GM18870 (cell line): Measurements from ENCODE around the gene PLCL2.
A peak's percentile ranks its signal among the peaks of the same experiment; 100 is the strongest.

Experiments used
- ATAC-seq: cut with Tn5 transposase; IDR thresholded peaks from one replicate; pipeline ENCODE4 v1.9.1; 2021; ENCODE audit warnings: moderate library complexity; ENCODE audit not compliant: unreplicated experiment

The PLCL2 gene

GRCh38 chr3:16913264-16913580 is 28.5 kb downstream of the PLCL2 start:
- peak; percentile 7 for ATAC-seq

GRCh38 chr3:16916840-16917239 is 32.1 kb downstream of the PLCL2 start:
- no peak for ATAC-seq

GRCh38 chr3:16917256-16917935 is 32.6 kb downstream of the PLCL2 start:
- ATAC-seq: no peak

GRCh38 chr3:16917980-16918682 is 33.4 kb downstream of the PLCL2 start:
- no peak for ATAC-seq

DNA sequence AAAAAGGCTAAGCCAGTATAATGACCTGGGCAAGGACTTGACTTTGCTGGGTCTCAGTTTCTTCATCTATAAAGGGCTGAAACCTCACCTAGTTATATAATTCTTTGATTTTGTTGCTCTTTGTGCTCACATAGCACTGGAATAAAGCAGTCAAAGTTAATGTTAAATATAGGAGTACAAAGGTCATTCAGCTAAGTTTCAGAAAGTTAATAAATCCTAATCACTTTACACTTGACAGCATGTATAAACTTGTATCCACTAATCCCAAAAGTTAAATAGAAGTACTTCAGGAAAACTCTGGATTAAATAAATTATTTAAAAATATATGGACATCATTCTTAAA is 33.9 kb downstream of the PLCL2 start:
- no peak for ATAC-seq

DNA sequence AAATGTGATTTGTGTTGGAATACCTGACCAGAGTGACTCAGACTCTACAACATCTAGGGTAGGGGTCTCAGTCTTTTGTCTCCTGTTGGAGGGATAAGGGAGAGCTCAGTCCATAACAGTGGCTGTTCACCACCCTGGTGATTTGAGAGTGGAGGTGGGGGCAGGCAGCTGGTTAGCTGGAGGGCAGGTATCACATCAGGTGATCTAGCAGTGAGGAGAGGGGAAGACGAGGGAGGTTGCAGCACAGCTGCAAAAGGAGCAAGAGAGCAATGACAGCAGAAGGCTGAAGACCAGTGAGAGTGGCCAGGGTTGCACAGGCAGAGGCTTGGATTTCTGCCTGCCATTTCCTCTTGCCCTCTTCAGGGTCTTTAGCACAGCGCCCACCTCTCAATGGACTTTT is 38.4 kb downstream of the PLCL2 start:
- no peak for ATAC-seq

- ATAC-seq: no peak
Measured at GRCh38 chr3:16927485-16927884, 42.7 kb downstream of the PLCL2 start.

GRCh38 chr3:16928386-16929132 is 43.8 kb downstream of the PLCL2 start:
- ATAC-seq: no peak

DNA sequence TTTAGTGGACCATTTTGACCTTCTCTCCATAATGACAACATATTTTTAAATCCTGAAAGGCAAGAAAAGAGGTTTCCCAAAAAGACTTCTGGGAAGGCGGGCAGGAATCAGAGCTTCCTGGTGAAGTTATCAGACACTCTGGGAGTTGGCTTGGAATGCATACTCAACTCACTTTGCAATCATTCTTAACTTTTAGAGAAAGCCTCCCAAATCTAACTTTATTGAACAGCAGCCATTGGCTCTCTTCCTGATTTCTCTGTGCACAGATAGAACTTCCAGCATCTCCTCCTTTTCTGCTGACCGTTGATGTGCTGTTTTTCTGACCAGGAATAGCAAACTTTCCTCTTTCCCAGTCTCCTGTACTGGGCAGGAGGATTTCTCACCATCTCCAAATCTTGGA is 44.6 kb downstream of the PLCL2 start:
- ATAC-seq: no peak

GRCh38 chr3:16932877-16933276 is 48.1 kb downstream of the PLCL2 start:
- peak; percentile 69 for ATAC-seq

DNA sequence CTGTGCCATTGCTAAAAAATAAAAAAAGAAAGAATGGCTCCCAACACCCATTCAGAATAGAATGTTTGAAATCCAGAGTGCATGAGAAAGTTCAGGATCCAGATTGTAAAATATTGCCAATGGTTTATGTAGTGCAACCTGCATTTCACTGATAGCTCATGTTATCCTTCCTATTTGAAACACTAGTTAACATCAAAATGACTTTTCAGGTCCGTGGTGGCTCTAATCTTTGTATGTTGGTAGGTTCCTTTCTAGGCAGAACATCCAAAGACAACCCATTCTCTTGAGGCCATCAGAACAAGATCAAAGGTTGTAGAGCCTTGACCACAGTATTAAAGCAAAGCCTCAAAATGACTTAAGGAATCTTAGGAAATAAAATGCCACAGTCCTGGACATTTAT is 51.0 kb downstream of the PLCL2 start:
- ATAC-seq: no peak

GRCh38 chr3:16936233-16936632 is 51.5 kb downstream of the PLCL2 start:
- no peak for ATAC-seq

GRCh38 chr3:16936676-16937230 is 52.0 kb downstream of the PLCL2 start:
- ATAC-seq: no peak

- no peak for ATAC-seq
Measured at GRCh38 chr3:16937326-16937845, 52.6 kb downstream of the PLCL2 start.

- no peak for ATAC-seq
Measured at GRCh38 chr3:16940769-16941700, 56.3 kb downstream of the PLCL2 start.

GRCh38 chr3:16942955-16943354 is 58.2 kb downstream of the PLCL2 start:
- no peak for ATAC-seq

GRCh38 chr3:16943857-16944256 is 59.1 kb downstream of the PLCL2 start:
- ATAC-seq: no peak

DNA sequence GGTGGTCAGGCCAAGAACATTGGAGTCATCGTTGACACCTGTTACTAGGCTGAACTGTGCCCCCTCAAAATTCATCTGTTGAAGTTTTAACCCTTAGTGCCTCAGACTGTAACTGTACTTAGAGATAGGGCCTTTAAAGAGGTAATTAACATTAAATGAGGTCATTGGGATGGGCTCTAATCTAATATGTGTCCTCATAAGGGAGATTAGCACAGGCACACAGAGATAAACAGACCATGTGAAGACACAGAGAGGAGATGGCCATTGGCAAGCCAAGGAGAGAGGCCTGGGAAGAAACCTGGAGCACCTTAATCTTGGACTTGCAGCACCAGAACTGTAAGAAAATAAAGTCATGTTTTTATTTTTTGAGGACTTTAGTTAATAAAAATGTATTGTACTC is 59.6 kb downstream of the PLCL2 start:
- ATAC-seq: no peak

DNA sequence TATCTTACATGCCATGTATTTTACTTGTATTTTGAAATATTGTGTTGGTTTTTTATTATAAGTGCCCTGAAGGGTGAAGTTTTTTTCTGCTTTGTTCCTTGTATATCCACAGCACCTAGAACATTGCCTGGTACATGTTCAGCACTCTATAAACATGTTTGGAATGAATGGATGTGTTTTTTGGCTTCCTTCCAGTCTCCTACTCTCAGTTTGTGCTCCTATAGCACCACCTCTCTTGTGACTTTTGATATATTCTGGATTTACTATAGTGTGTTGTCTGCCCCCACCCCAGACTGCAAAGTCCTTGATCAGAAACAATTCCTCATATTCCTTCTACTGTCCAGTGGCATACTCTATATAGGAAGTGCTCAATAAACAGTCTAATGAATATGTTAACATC is 60.6 kb downstream of the PLCL2 start:
- ATAC-seq: no peak

DNA sequence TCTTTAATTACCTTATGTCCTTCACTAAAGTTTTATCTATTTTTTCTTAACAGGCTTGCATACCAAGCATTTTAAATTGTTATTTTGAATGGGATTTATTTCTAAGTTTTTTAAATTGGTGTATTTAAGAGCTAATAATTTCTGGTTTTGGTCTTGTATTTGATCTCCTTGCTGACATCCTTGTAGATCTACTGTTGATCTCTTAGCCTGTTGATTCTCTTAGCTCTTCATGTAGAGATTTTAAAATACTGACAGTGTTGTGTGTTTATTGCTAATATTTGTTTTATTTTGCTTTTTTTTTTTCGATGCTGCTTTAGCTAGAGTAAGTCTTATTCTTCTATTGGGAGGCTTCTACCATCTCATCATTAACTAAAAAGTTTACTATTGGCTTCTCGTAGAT is 65.5 kb downstream of the PLCL2 start:
- ATAC-seq: no peak

DNA sequence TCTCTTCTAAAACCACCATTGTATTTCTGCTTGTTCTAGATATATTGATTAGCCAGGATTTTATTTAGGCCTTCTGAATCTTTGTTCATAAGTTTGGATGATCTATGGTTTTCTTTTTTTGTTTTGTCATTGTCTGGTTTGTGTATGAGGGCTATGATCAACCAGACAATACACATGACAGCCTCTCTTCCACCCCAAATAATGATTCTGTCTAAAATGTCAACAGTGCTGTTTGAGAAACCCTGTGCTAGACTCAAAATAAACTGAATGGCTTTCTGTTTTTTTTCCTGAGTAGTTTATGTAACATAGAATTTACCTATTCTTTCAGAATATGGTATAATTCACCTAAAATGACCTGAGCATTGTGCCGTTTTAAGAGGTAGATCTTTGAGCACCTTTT is 66.1 kb downstream of the PLCL2 start:
- ATAC-seq: no peak
